Left lung (tissue), 10 donors: ENCODE measurements around the gene MYBPH. TPM values are rescaled to one million over a fixed set of nuclear protein-coding genes. Genes with fewer than 3 reads are reported as not detected.

Source experiments
- ATAC-seq: fragments of 200-7000 bp; cut with Tn5 transposase; one replicate; pipeline ENCODE4 v1.9.1; 2020; ENCODE audit warnings: moderate library complexity
- DNase-seq, 4 donors: peaks; one replicate each; pipeline ENCODE4 v3.0.0-alpha.2; 2013 to 2020
- H3K27ac ChIP-seq, 2 donors: fragments of 200-600 bp; sonication (generic) in 1 of 2; one replicate each; pipeline versions ENCODE4 v1.5.0 to v1.8.0; 2020 to 2021
- H3K27me3 ChIP-seq, 2 donors: fragments of 200-600 bp; sonication (generic) in 1 of 2; one replicate each; pipeline versions ENCODE4 v1.5.0 to v1.8.0; 2020 to 2021
- H3K36me3 ChIP-seq, 2 donors: fragments of 200-600 bp; sonication (generic) in 1 of 2; one replicate each; pipeline versions ENCODE4 v1.5.0 to v1.8.0; 2020 to 2021
- H3K4me1 ChIP-seq, 2 donors: fragments of 200-600 bp; one replicate each; pipeline ENCODE4 v1.8.0; 2021
- H3K4me3 ChIP-seq, 2 donors: fragments of 200-600 bp; sonication (generic) in 1 of 2; one replicate each; pipeline versions ENCODE4 v1.5.0 to v1.8.0; 2020 to 2021; ENCODE audit warnings: mild to moderate bottlenecking in 1 of 2
- H3K9me3 ChIP-seq, 2 donors: fragments of 200-600 bp; sonication (generic) in 1 of 2; one replicate each; pipeline versions ENCODE4 v1.5.0 to v1.8.0; 2020 to 2021
- intact Hi-C, 2 donors: fragments of 100-400 bp; cut with DNase I; formaldehyde crosslinking; loops; one replicate each; pipeline versions ENCODE4 v1.11.2 to v1.14.2; 2022
- polyA plus RNA-seq, 6 donors: library from polyadenylated mRNA; unstranded; fragments of 120-200 nt; gene quantifications; one replicate each; pipeline ENCODE4 v1.2.1, GENCODE V29; 2013; ENCODE audit not compliant: insufficient read length in 6 of 6
- total RNA-seq, 2 donors: library from RNA; stranded (reverse); fragmentation: NEBNext Ultra II Directional; extraction: Animal tissue kit (Norgen Biotek cat#: 25700); gene quantifications; one replicate each; pipeline ENCODE4 v1.2.1, GENCODE V29; 2021
- TF ChIP-seq, protein P1 (sequence below), 2 donors: fragments of 200-600 bp; sonication (generic) in 1 of 2; IDR thresholded peaks; one replicate each; pipeline versions ENCODE4 v1.5.0 to v1.8.0; 2021; ENCODE audit warnings: antibody characterized with exemption in 2 of 2
- donor health status: DM: no; HTN: yes; CAD: no.
- donor health status: DM: no; HTN: no; CAD: no.

Gene MYBPH
- total and polyA plus RNA-seq, 8 donors, result 0.07 to 1.3 (median 0.34) TPM; not detected in 4

DNA sequence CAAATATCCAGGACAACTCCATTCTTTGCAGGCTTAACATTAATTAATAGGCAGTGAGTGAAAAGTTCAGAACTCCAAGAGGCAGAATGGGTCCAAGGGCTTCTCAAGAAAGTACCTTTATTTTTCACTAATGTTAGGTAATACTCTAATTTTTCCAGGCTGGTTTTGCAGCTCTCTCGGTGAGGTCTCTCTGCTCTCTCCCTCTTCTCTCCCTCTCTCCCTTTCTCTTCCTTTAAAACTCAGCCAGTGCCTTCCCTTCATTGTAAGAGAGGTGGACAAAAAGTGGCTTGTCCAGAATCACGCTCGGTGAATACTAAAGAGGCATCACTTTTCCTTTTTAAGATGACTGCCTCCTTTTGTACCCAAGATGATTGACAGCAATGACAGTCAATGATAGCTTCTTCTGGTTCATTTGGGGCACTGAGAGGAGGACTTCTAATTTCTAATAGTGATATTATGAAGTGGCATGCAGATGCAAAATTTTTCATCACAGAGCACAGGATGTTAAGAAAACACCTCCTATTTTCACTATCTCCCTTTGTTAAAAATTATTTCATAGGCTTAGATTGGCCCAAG lies 12.2 kb upstream of the MYBPH start:
- intact Hi-C loops, result no loop called here
- DNase-seq (no peak), ATAC-seq (no peak)
- H3K4me3 ChIP-seq, result no peak overlapping the region
- peaks cover 12 to 26% of the 10 kb centered on the region in 2 donors for H3K4me1 ChIP-seq
- H3K27ac ChIP-seq, result peak overlapping the region in 1 of 2 donors; percentile 75
- TF ChIP-seq, protein P1, sequence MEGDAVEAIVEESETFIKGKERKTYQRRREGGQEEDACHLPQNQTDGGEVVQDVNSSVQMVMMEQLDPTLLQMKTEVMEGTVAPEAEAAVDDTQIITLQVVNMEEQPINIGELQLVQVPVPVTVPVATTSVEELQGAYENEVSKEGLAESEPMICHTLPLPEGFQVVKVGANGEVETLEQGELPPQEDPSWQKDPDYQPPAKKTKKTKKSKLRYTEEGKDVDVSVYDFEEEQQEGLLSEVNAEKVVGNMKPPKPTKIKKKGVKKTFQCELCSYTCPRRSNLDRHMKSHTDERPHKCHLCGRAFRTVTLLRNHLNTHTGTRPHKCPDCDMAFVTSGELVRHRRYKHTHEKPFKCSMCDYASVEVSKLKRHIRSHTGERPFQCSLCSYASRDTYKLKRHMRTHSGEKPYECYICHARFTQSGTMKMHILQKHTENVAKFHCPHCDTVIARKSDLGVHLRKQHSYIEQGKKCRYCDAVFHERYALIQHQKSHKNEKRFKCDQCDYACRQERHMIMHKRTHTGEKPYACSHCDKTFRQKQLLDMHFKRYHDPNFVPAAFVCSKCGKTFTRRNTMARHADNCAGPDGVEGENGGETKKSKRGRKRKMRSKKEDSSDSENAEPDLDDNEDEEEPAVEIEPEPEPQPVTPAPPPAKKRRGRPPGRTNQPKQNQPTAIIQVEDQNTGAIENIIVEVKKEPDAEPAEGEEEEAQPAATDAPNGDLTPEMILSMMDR (IDR thresholded peaks at IDR 0.05), result no peak
- H3K9me3 ChIP-seq, result no peaks in the 10 kb centered on the region
- H3K36me3 ChIP-seq, result no peaks in the 10 kb centered on the region
- H3K27me3 ChIP-seq, result no peaks in the 10 kb centered on the region

DNA sequence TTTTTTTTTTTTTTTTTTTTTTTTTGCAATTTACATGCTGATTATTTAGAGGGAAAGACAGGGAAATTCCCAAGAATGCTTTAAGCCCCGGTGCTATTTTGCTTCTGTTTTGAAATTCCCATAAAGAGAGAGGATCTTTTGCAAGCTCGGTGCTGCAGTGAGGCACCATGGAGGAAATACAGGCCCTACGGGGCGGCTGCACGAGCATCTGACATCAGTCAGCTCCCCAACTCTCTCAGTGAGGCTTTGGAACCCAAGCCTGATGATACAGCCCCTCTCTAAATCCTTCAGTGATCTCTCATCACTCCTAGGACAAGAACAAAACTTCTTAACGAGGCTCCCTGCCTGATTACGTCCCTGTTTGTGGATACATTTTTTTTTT lies 11.7 kb upstream of the MYBPH start:
- DNase-seq (no peak), ATAC-seq (peak; percentile 10)
- intact Hi-C loops, result no loop called here
- TF ChIP-seq, protein P1 (IDR thresholded peaks at IDR 0.05), result no peak
- no peaks in the 10 kb centered on the region for H3K27me3 ChIP-seq
- H3K36me3 ChIP-seq, result no peaks in the 10 kb centered on the region
- peak overlapping the region in 1 of 2 donors; percentile 75 for H3K27ac ChIP-seq
- no peaks in the 10 kb centered on the region for H3K9me3 ChIP-seq
- peaks cover 12 to 26% of the 10 kb centered on the region in 2 donors for H3K4me1 ChIP-seq
- H3K4me3 ChIP-seq, result no peak overlapping the region

DNA sequence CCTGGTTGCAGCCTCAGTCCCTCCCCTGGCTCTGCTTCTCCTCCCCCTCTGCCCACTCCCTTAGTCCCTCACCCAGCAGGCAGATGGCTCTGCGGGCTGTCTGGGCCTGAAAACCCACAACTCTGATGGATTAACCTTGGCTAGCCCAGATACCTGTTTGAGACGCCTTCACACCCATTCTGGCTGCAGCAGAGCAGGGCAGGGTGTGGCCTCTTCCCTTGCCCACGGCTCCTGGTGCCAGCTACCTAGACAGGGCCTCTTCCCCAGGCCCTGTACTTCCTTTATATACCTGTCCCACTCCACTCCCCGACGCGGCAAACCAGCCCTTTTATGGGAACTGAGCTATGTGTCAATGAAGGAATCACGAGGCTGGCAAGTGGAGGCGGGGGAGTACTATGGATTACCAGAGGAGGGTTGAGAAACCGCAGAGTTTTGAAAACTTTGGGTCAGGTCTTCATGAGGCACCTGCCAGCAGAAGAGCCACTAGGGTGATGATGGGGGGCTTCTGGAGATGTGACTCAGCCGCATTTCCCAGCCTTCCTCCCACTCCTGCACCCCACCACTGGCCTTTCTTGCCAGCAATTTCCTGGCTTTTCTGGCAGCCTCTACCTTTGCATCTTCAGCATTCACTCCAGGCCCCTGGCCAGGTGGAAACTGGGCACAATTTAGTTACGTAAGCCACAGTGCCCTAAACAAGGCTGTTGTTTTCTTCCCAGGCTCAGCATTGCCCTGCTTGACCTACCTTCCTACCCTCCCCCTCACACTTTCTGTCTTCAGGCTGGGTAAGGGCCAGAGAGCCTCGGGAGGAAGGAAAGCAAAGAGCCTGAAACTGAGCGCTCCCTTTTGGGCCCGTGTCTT lies 11.0 kb upstream of the MYBPH start, which contains the start of gene CHI3L1:
Gene CHI3L1, minus strand, starts transcription at position 259 of the 858 bp plus-strand sequence. Its CDS starts 81 bp downstream, at position 178.
- peak; percentile 81 for ATAC-seq
- Histone ChIP-seq H3K4me1 (peaks cover 12 to 28% of the 10 kb centered on the region in 2 donors), H3K27me3 (no peaks in the 10 kb centered on the region), H3K36me3 (no peaks in the 10 kb centered on the region), H3K9me3 (no peaks in the 10 kb centered on the region), H3K4me3 (peak within 1 kb of the TSS in 1 of 2 donors; percentile 17), H3K27ac (peak within 1 kb of the TSS; percentile 56 to 75)
- peak in 1 of 4 donors; percentile 77 for DNase-seq
- intact Hi-C loops, result no loop called here
- TF ChIP-seq, protein P1 (IDR thresholded peaks at IDR 0.05), result no peak

DNA sequence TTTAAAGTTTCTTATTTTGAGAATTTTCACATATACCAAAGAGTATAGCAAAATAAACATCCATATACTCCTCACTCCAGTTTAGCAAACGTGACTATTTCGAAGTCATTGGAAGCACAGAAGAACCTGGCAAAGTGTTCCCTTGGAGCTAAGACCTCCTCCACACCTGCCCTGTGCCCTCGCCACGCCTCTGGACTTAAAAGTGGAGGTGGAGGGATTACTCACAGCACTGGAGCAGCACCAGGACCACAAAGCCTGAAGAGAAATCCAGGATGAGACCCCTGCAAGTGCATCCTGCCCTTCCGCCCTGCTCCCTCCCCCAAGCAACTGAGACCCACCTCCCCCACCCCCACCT lies 10.4 kb upstream of the MYBPH start:
- intact Hi-C loops, result no loop called here
- TF ChIP-seq, protein P1 (IDR thresholded peaks at IDR 0.05), result no peak
- Histone ChIP-seq H3K4me3 (peak overlapping the region in 1 of 2 donors; percentile 17), H3K27ac (peak overlapping the region; percentile 56 to 75), H3K4me1 (peaks cover 12 to 28% of the 10 kb centered on the region in 2 donors), H3K9me3 (no peaks in the 10 kb centered on the region), H3K27me3 (no peaks in the 10 kb centered on the region), H3K36me3 (peaks cover 0 to 2% of the 10 kb centered on the region in 2 donors)
- ATAC-seq (peak; percentile 43), DNase-seq (no peak)

- Histone ChIP-seq H3K4me1 (peaks cover 12 to 28% of the 10 kb centered on the region in 2 donors), H3K27ac (peak overlapping the region in 1 of 2 donors; percentile 75), H3K27me3 (no peaks in the 10 kb centered on the region), H3K9me3 (no peaks in the 10 kb centered on the region), H3K36me3 (peaks cover 0 to 7% of the 10 kb centered on the region in 2 donors), H3K4me3 (peak overlapping the region in 1 of 2 donors; percentile 17)
- no peak for ATAC-seq
- DNase-seq, result no peak
- TF ChIP-seq, protein P1 (IDR thresholded peaks at IDR 0.05), result no peak
- intact Hi-C loops, result no loop called here
Observed at GRCh38 chr1:203185585-203185984, 10.0 kb upstream of the MYBPH start.
